Kidney (tissue), 14 donors: ENCODE results near the gene RAF1. TPM values are rescaled to one million over a fixed set of nuclear protein-coding genes. Genes with fewer than 3 reads are reported as not detected.

ENCODE experiments used
- DNase-seq, 5 donors: peaks; one replicate each; pipeline ENCODE4 v3.0.0-alpha.2; 2013 to 2020
- FAIRE-seq: peaks from 2 replicates; lab custom pipeline; 2012; peaks lifted over from hg19 to GRCh38; lab: Jason Lieb, UNC
- H3K27ac ChIP-seq, 2 donors: one replicate each; pipeline ENCODE4 v1.7.0; 2013; ENCODE audit warnings: low read depth in 2 of 2, low read length in 2 of 2, inconsistent platforms in 1 of 2
- H3K27me3 ChIP-seq: one replicate; pipeline ENCODE4 v1.7.1; 2013; ENCODE audit warnings: low read length, inconsistent platforms; ENCODE audit not compliant: control insufficient read depth, insufficient read depth
- H3K36me3 ChIP-seq, 3 donors: one replicate each; pipeline versions ENCODE4 v1.7.0 to v1.7.1; 2013; ENCODE audit warnings: low read length in 3 of 3, control low read depth in 1 of 3, inconsistent platforms in 1 of 3; ENCODE audit not compliant: insufficient read depth in 3 of 3, control insufficient read depth in 2 of 3
- H3K4me1 ChIP-seq, 3 donors: one replicate each; pipeline versions ENCODE4 v1.7.0 to v1.7.1; 2013; ENCODE audit warnings: low read length in 3 of 3, inconsistent platforms in 1 of 3, low read depth in 1 of 3; ENCODE audit not compliant: control insufficient read depth in 2 of 3, insufficient read depth in 2 of 3
- H3K4me3 ChIP-seq, 3 donors: one replicate each; pipeline versions ENCODE4 v1.7.0 to v1.8.1; 2013; ENCODE audit warnings: low read length in 3 of 3, control low read depth in 1 of 3, inconsistent platforms in 1 of 3
- H3K9ac ChIP-seq, 3 donors: one replicate each; pipeline versions ENCODE4 v1.7.0 to v1.7.1; 2013; ENCODE audit warnings: low read length in 3 of 3, control low read depth in 1 of 3, inconsistent platforms in 1 of 3
- H3K9me3 ChIP-seq, 3 donors: one replicate each; pipeline versions ENCODE4 v1.7.0 to v1.7.1; 2013; ENCODE audit warnings: low read length in 3 of 3, control low read depth in 1 of 3, inconsistent platforms in 1 of 3; ENCODE audit not compliant: control insufficient read depth in 2 of 3, insufficient read depth in 1 of 3
- intact Hi-C: fragments of 100-400 bp; cut with DNase I; formaldehyde crosslinking; loops from one replicate; pipeline ENCODE4 v1.11.1; 2022
- polyA plus RNA-seq: library from polyadenylated mRNA; stranded (reverse); fragments of 350-450 nt; fragmentation: Illumina TruSeq; extraction: RNeasy Lipid Tissue Mini Kit (QIAGEN cat#74804); gene quantifications from one replicate; pipeline ENCODE4 v1.2.3, GENCODE V29; 2014; ENCODE audit warnings: low read depth, low replicate concordance; ENCODE audit not compliant: insufficient read depth
- total RNA-seq: library from RNA; stranded (reverse); fragmentation: NEBNext Ultra II Directional; extraction: Animal tissue kit (Norgen Biotek cat#: 25700); gene quantifications from one replicate; pipeline ENCODE4 v1.2.1, GENCODE V29; 2021
- TF ChIP-seq, protein P1 (sequence below): IDR thresholded peaks from 3 replicates; pipeline ENCODE4 v1.5.1; 2012; ENCODE audit warnings: mild to moderate bottlenecking, moderate library complexity, borderline replicate concordance; ENCODE audit not compliant: insufficient read depth; ENCODE audit errors: extremely low read depth
- donor health status: control.
- donor health status: control.
- donor health status: control.
- donor health status: control.
- donor health status: control.
- donor health status: DM: yes; HTN: yes; CAD: no.
- donor health status: Normal renal cell carcinoma (clear cell type).

RAF1 gene
- total and polyA plus RNA-seq, 2 donors from 2014 or later = 53.0 to 79.6 TPM

DNA sequence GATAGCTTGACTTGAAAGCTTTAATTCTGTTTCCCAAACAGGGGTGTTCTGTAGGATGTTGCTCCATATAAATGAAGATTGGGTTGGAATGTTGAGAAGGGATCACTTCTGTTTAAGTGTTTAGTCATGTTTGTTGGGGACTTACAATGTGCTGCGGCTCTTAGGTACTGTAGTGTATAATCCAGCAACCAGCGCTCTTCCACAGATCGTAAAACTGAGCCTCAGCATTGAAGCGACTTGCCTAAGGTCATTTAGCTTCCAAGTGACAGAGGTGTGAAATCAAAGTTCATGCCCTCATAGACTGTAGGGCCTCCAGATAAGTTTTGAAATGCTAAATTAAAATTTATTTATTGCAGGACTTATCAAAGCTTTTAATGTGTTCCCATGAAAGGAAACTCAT is 105.2 kb downstream of the RAF1 start:
- H3K9ac ChIP-seq = no peak overlapping the region
- intact Hi-C loops = no loop called here
- no peaks in the 10 kb centered on the region for H3K9me3 ChIP-seq
- no peak for DNase-seq
- no peaks in the 10 kb centered on the region for H3K36me3 ChIP-seq
- H3K4me1 ChIP-seq = peaks cover 0 to 19% (median 8%) of the 10 kb centered on the region in 3 donors
- no peaks in the 10 kb centered on the region for H3K27me3 ChIP-seq
- H3K4me3 ChIP-seq = peak overlapping the region in 2 of 3 donors; percentile 8 to 95
- no peak for FAIRE-seq
- no peak overlapping the region for H3K27ac ChIP-seq
- TF ChIP-seq, protein P1, sequence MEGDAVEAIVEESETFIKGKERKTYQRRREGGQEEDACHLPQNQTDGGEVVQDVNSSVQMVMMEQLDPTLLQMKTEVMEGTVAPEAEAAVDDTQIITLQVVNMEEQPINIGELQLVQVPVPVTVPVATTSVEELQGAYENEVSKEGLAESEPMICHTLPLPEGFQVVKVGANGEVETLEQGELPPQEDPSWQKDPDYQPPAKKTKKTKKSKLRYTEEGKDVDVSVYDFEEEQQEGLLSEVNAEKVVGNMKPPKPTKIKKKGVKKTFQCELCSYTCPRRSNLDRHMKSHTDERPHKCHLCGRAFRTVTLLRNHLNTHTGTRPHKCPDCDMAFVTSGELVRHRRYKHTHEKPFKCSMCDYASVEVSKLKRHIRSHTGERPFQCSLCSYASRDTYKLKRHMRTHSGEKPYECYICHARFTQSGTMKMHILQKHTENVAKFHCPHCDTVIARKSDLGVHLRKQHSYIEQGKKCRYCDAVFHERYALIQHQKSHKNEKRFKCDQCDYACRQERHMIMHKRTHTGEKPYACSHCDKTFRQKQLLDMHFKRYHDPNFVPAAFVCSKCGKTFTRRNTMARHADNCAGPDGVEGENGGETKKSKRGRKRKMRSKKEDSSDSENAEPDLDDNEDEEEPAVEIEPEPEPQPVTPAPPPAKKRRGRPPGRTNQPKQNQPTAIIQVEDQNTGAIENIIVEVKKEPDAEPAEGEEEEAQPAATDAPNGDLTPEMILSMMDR = no peak

DNA sequence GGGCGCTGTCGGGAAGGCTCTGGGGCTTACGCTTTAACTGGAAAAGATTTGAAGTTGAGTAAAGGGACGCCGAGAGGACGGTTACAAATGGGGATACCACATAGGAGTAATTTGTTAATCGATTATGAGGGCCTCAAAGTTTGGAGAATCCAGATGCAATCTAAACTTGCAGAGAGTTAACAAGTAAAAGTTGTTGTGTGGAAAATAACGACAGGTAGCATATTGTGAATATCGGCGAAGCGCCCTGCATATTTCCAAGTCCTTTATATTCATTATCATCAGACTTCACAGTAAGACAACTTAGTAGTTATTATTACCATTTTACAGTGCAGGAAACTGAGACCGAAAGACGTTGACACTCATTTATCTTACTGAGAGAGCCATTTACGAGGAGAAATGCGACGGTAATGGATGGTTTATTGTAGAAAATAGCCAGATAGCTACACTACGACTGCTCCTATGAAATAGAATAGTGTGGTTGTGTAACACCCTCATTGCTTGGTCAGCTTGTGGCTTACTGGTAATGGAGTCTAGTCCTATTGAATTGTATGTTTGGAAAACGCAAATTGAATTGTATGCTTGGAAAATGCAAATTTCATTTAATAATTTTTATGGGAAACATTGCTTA is 106.3 kb downstream of the RAF1 start:
- TF ChIP-seq, protein P1 = no peak
- no peaks in the 10 kb centered on the region for H3K36me3 ChIP-seq
- no peaks in the 10 kb centered on the region for H3K27me3 ChIP-seq
- DNase-seq = no peak
- H3K9ac ChIP-seq = peak overlapping the region; percentile 38 to 92 (median 73)
- H3K4me3 ChIP-seq = peak overlapping the region; percentile 76 to 95 (median 85)
- intact Hi-C loops = no loop called here
- peaks cover 0 to 19% (median 8%) of the 10 kb centered on the region in 3 donors for H3K4me1 ChIP-seq
- H3K9me3 ChIP-seq = no peaks in the 10 kb centered on the region
- no peak for FAIRE-seq
- peak overlapping the region; percentile 91 to 97 for H3K27ac ChIP-seq

DNA sequence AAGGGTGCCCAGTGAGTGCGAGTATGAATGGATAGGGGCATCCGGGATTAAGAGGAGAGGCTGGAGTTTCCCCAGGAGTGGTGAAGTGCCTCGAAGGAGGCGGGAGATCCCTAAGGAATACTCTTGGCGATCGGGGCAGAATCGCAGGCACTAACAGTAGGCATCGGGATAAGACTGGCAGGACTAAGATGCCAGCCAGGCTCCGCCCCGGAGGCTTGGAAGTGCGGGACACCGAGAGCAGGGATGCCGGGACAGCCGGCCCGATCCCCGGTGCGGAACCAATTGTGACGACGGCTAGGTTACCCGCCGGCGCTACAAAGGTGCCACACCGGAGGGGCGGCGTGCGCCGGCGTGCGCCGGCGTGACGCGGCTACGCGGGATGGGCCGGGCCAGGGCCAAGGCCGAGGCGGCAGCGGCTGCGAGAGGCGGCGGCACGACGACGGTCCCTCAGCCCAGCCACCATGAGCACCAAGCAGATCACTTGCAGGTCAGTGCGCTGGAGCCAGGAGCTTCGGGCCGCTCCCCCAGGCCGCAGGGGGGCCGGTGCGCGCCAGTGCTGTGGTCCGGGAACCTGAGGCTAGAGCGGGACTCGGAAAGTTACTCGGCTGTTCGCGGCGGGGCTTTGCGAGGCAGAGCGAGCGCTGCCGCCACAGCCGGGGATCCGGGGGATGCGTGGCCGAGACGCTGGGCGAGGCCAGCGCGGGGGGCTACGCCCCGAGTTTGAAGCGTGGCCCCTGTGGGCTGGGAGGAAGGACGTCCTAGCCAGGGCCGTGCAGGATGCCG is 107.0 kb downstream of the RAF1 start, which contains the start of gene MKRN2:
Gene MKRN2, plus strand, starts transcription at position 398 of the 783 bp plus-strand sequence. Its CDS starts 64 bp downstream, at position 462.
- Histone ChIP-seq H3K9me3 (no peaks in the 10 kb centered on the region), H3K36me3 (no peaks in the 10 kb centered on the region), H3K27me3 (no peaks in the 10 kb centered on the region), H3K4me3 (peak within 1 kb of the TSS; percentile 76 to 95 (median 85)), H3K4me1 (peaks cover 0 to 19% (median 8%) of the 10 kb centered on the region in 3 donors), H3K27ac (peak within 1 kb of the TSS; percentile 91 to 97), H3K9ac (peak within 1 kb of the TSS; percentile 55 to 92 (median 73))
- intact Hi-C loops = no loop called here
- FAIRE-seq (no peak), DNase-seq (peak; percentile 92 to 96 (median 95))
- TF ChIP-seq, protein P1 = no peak
